Measurements from ENCODE around the gene ECSIT.
"Not testable (repeated sequence)": the region's sequence is repeated elsewhere in the genome, so short reads cannot be mapped to it uniquely, and the experiment has no call there.

DNA sequence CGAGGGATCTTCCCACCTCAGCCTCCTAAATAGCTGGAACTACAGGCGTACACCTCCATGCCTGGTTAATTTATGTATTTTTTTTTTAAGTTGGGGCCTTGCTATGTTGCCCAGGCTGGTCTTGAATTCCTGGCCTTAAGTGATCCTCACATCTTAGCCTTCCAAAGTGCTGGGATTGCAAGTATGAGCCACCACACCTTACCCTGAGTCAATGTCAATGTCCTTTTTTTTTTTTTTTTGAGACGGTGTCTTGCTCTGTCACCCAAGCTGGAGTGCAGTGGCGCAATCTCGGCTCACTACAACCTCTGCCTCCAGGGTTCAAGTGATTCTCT is 36.7 kb upstream of the ECSIT start:
- not testable (repeated sequence) for TF ChIP-seq EZH2 (IDR thresholded peaks at IDR 0.05; ENCODE audit: insufficient read depth, poor library complexity, severe bottlenecking); EZH2phosphoT487 (IDR thresholded peaks at IDR 0.05; ENCODE audit: insufficient read depth, low read depth)
